ENCODE data around the gene EPDR1.

DNA sequence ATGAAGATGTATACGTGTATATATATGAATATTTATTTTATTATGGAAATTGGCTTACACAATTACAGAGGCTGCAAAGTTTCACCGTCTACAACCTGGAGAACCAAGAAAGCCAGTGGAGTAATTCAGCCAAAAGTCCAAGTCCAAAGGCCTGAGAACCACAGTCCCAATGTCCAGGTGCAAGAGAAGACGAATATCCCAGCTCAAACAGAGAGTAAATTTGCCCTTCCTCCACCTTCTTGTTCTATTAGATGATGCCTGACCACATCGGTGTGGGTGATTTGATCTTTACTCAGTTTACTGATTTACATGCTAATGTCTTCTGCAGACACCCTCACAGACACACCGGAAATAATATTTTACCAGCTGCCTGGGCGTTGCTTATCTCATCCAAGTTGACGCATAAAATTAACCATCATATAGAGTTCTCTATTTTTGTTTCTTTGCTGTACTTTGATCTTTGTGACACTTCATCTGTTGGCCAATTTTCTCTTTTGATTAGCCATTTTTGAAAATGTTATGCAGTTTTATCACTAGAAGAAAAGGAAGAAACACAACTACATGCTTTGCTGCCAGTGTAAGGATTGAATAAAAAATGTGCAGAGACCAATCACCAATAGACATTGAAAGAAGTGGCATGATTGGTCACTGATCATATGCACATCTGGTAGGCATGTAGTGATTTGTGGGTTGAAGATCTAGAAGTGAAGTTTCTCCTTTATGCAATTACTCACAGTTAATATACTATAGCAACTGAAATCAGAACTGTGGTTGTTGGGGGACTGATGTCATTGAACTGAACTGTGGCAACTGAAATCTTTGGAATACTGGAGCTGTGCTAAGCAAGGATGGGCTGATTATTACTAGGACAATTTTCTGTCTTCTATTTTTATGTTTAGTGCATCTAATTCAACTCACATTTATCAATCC is 68.5 kb downstream of the EPDR1 start:
- no peak for TF ChIP-seq POLR2A (IDR thresholded peaks at IDR 0.05; ENCODE audit: low read depth)
- TF ChIP-seq, protein P1, sequence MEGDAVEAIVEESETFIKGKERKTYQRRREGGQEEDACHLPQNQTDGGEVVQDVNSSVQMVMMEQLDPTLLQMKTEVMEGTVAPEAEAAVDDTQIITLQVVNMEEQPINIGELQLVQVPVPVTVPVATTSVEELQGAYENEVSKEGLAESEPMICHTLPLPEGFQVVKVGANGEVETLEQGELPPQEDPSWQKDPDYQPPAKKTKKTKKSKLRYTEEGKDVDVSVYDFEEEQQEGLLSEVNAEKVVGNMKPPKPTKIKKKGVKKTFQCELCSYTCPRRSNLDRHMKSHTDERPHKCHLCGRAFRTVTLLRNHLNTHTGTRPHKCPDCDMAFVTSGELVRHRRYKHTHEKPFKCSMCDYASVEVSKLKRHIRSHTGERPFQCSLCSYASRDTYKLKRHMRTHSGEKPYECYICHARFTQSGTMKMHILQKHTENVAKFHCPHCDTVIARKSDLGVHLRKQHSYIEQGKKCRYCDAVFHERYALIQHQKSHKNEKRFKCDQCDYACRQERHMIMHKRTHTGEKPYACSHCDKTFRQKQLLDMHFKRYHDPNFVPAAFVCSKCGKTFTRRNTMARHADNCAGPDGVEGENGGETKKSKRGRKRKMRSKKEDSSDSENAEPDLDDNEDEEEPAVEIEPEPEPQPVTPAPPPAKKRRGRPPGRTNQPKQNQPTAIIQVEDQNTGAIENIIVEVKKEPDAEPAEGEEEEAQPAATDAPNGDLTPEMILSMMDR (IDR thresholded peaks at IDR 0.05) = no peak
